Gastroesophageal sphincter (tissue), 4 donors: ENCODE results near the gene LIMA1. TPM values are rescaled to one million over a fixed set of nuclear protein-coding genes. Genes with fewer than 3 reads are reported as not detected.

Source experiments
- ATAC-seq: fragments of 150-250 bp; one replicate; pipeline ENCODE4 v1.9.1; 2016; ENCODE audit warnings: mild to moderate bottlenecking, moderate library complexity
- H3K27ac ChIP-seq, 4 donors: fragments of 200-600 bp; sonication (generic) in 3 of 4; 1 replicate in 3 of 4; 2 replicates in 1 of 4; pipeline ENCODE4 v1.5.1; 2016 to 2019
- H3K27me3 ChIP-seq: fragments of 200-600 bp; sonication (generic); one replicate; pipeline ENCODE4 v1.5.1; 2019
- H3K36me3 ChIP-seq, 2 donors: fragments of 200-600 bp; sonication (generic); one replicate each; pipeline ENCODE4 v1.5.1; 2019; ENCODE audit warnings: control low read depth in 1 of 2
- H3K4me1 ChIP-seq, 3 donors: fragments of 200-600 bp; sonication (generic); 1 replicate in 2 of 3; 2 replicates in 1 of 3; pipeline ENCODE4 v1.5.1; 2016 to 2019; ENCODE audit warnings: control low read depth in 2 of 3
- H3K4me3 ChIP-seq, 2 donors: fragments of 200-600 bp; sonication (generic); one replicate each; pipeline ENCODE4 v1.5.1; 2019; ENCODE audit warnings: mild to moderate bottlenecking in 1 of 2, moderate library complexity in 1 of 2
- H3K9me3 ChIP-seq, 3 donors: fragments of 200-600 bp; sonication (generic); one replicate each; pipeline ENCODE4 v1.5.1; 2017 to 2019; ENCODE audit warnings: control low read depth in 2 of 3
- CTCF ChIP-seq, 4 experiments: fragments of 200-600 bp in 2 of 4; fragments of 450-650 bp in 2 of 4; sonication (generic) in 1 of 4; IDR thresholded peaks; one replicate each; pipeline ENCODE4 v1.5.1; 2017 to 2019; ENCODE audit warnings: antibody characterized with exemption in 4 of 4, mild to moderate bottlenecking in 2 of 4, moderate library complexity in 2 of 4
- EP300 ChIP-seq: sonication (generic); formaldehyde crosslinking; IDR thresholded peaks from one replicate; pipeline ENCODE4 v1.6.1; 2017; ENCODE audit warnings: antibody characterized with exemption, mild to moderate bottlenecking
- POLR2A ChIP-seq, 2 donors: fragments of 450-650 bp; IDR thresholded peaks; one replicate each; pipeline ENCODE4 v1.6.1; 2017; ENCODE audit warnings: antibody characterized with exemption in 2 of 2, mild to moderate bottlenecking in 2 of 2, moderate library complexity in 1 of 2
- POLR2AphosphoS5 ChIP-seq: sonication (generic); formaldehyde crosslinking; IDR thresholded peaks from one replicate; pipeline ENCODE4 v1.6.1; 2017; ENCODE audit warnings: antibody characterized with exemption
- WGBS, 2 donors: methylation state at CpG; one replicate each; pipeline ENCODE4 v1.1.5; 2018; ENCODE audit warnings: low coverage in 1 of 2; 5-methylcytosine and 5-hydroxymethylcytosine counted together
- total RNA-seq, 4 donors: library from RNA; depleted of rRNA; stranded (reverse); fragments of >200 nt; gene quantifications; one replicate each; pipeline ENCODE4 v1.1.0, GENCODE V29; 2016

The LIMA1 gene
- total RNA-seq, 4 donors from 2014 or later = 27.6 to 91.3 (median 64.6) TPM

- Histone ChIP-seq H3K27me3 (no peaks in the 10 kb centered on the region), H3K36me3 (no peaks in the 10 kb centered on the region), H3K4me3 (no peak overlapping the region), H3K4me1 (peaks cover 0 to 16% (median 6%) of the 10 kb centered on the region in 3 donors), H3K9me3 (no peaks in the 10 kb centered on the region), H3K27ac (no peak overlapping the region)
- no peak for ATAC-seq
- TF ChIP-seq POLR2A (IDR thresholded peaks at IDR 0.05) (no peak), EP300 (no peak), CTCF (IDR thresholded peaks at IDR 0.05) (no peak), POLR2AphosphoS5 (no peak)
- WGBS, 2 donors = 94 to 95% methylated on average over 2 of the region's 2 CpGs
Measured at GRCh38 chr12:50263832-50264231, 19.5 kb downstream of the LIMA1 start.

DNA sequence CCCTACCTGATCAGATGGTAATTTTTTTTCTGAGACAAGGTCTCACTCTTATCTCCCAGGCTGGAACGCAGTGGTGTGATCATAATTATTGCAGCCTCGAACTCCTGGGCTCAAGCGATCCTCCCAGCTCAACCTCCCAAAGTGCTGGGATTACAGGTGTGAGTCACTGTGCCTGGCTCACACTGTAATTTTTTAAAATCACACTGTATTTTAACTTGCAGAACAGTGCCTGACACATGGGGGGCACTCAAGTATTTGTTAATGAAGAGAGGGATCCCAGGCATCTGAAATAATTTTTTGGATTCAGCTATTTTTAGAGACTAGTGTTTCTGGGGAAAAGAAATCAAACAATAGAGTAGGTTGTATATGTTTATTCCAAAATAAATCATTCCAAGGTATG lies 21.7 kb downstream of the LIMA1 start:
- TF ChIP-seq EP300 = no peak
- TF ChIP-seq POLR2A (IDR thresholded peaks at IDR 0.05) = no peak
- no peak for TF ChIP-seq CTCF (IDR thresholded peaks at IDR 0.05)
- 92 to 96% methylated on average over 2 to 3 of the region's 3 CpGs for WGBS, 2 donors
- Histone ChIP-seq H3K36me3 (no peaks in the 10 kb centered on the region), H3K27ac (no peak overlapping the region), H3K9me3 (no peaks in the 10 kb centered on the region), H3K4me1 (peaks cover 6 to 32% (median 13%) of the 10 kb centered on the region in 3 donors), H3K27me3 (no peaks in the 10 kb centered on the region), H3K4me3 (no peak overlapping the region)
- ATAC-seq = no peak

- 50 to 85% methylated on average over 4 of the region's 5 CpGs for WGBS, 2 donors
- no peaks in the 10 kb centered on the region for H3K9me3 ChIP-seq
- no peak overlapping the region for H3K4me3 ChIP-seq
- no peaks in the 10 kb centered on the region for H3K27me3 ChIP-seq
- ATAC-seq = peak; percentile 87
- H3K36me3 ChIP-seq = no peaks in the 10 kb centered on the region
- TF ChIP-seq POLR2AphosphoS5 = no peak
- TF ChIP-seq POLR2A (IDR thresholded peaks at IDR 0.05) = no peak
- TF ChIP-seq CTCF (IDR thresholded peaks at IDR 0.05) = no peak
- TF ChIP-seq EP300 = no peak
- H3K4me1 ChIP-seq = peaks cover 6 to 32% (median 13%) of the 10 kb centered on the region in 3 donors
- peak overlapping the region in 3 of 4 donors; percentile 48 to 64 (median 49) for H3K27ac ChIP-seq
Measured at GRCh38 chr12:50258167-50258551, 25.2 kb downstream of the LIMA1 start.

GRCh38 chr12:50257236-50258166 lies 25.8 kb downstream of the LIMA1 start:
- TF ChIP-seq POLR2A (IDR thresholded peaks at IDR 0.05) (no peak), EP300 (no peak), CTCF (IDR thresholded peaks at IDR 0.05) (no peak), POLR2AphosphoS5 (no peak)
- Histone ChIP-seq H3K27me3 (no peaks in the 10 kb centered on the region), H3K36me3 (no peaks in the 10 kb centered on the region), H3K4me1 (peaks cover 6 to 32% (median 13%) of the 10 kb centered on the region in 3 donors), H3K4me3 (no peak overlapping the region), H3K27ac (peak overlapping the region in 3 of 4 donors; percentile 48 to 64 (median 49)), H3K9me3 (no peaks in the 10 kb centered on the region)
- ATAC-seq = peak; percentile 74
- WGBS, 2 donors = 36 to 42% methylated on average over 6 of the region's 6 CpGs

DNA sequence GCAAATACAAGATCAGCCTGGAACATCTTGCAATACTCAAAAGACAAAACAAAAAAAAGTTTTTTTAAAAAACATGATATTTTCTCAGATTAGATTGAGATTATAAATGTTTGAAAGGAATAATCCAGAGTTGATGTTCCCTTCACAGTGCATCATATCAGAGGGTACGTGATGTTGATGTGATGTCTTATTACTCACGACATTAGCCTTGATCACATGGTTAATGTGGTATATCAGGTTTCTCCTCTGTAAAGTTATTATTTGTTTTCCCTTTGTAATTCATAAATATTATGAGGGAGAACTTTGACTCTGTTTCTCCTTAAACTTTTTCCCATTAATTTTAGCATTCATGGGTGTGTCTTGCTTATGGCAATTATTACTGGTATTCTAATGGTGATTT lies 26.6 kb downstream of the LIMA1 start:
- Histone ChIP-seq H3K4me1 (peaks cover 6 to 33% (median 13%) of the 10 kb centered on the region in 3 donors), H3K9me3 (no peaks in the 10 kb centered on the region), H3K27ac (no peak overlapping the region), H3K4me3 (no peak overlapping the region), H3K36me3 (no peaks in the 10 kb centered on the region), H3K27me3 (no peaks in the 10 kb centered on the region)
- WGBS, 2 donors = 92 to 93% methylated on average over 2 of the region's 2 CpGs
- no peak for TF ChIP-seq POLR2AphosphoS5
- no peak for TF ChIP-seq CTCF (IDR thresholded peaks at IDR 0.05)
- TF ChIP-seq POLR2A (IDR thresholded peaks at IDR 0.05) = no peak
- no peak for TF ChIP-seq EP300
- ATAC-seq = no peak
